ENCODE measurements around the gene NKD1.

DNA sequence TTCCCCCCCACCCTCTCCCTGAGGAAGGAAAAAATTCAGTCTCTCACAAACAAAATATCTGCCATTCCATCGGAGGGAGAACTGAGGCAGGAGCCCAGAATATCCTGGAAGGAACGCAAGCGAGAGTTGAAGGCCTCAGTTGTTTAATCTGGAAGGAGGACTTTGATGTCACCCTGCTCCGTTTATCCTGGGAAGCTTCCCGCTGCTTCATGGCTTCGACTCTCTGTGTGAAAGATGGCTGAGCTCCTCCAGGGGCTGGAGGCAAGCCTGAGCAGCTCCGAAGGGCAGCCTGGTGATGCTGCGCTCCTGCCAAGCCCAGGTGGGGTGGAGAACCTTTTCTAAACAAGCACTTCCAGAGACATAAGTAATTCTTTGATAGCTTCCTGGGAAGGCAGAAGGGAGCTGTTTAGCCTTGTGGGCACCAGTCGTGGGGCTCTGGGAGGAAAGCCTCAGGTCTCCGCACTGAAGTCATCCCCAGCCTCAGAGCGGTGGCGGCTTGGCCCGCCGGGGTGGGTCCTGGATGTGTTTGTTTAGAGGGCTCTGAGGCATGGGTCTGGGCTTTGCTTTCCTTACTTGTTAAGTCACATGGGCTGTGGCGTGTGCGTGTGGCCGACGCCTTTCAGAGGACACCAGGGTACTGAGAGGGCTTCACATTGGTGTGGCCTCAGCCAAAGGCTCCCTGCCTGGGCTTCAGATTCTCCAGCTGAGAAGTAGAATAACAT, 7.9 kb downstream of the NKD1 start:
- TF ChIP-seq, protein P1, sequence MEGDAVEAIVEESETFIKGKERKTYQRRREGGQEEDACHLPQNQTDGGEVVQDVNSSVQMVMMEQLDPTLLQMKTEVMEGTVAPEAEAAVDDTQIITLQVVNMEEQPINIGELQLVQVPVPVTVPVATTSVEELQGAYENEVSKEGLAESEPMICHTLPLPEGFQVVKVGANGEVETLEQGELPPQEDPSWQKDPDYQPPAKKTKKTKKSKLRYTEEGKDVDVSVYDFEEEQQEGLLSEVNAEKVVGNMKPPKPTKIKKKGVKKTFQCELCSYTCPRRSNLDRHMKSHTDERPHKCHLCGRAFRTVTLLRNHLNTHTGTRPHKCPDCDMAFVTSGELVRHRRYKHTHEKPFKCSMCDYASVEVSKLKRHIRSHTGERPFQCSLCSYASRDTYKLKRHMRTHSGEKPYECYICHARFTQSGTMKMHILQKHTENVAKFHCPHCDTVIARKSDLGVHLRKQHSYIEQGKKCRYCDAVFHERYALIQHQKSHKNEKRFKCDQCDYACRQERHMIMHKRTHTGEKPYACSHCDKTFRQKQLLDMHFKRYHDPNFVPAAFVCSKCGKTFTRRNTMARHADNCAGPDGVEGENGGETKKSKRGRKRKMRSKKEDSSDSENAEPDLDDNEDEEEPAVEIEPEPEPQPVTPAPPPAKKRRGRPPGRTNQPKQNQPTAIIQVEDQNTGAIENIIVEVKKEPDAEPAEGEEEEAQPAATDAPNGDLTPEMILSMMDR (conservative IDR thresholded peaks at IDR 0.05; ENCODE audit: low read length) = no peak
- no peak for TF ChIP-seq EZH2phosphoT487 (IDR thresholded peaks at IDR 0.05; ENCODE audit: borderline replicate concordance, low read depth, low read length)
